Hepatocyte (in vitro differentiated cells): ENCODE results near the gene ADAM12. TPM values are rescaled to one million over a fixed set of nuclear protein-coding genes. Genes with fewer than 3 reads are reported as not detected.

Experiments used
- DNase-seq: peaks from one replicate; pipeline ENCODE4 v3.0.0-alpha.2; 2016; ENCODE audit warnings: low spot score
- H2AFZ ChIP-seq: fragments of 200-600 bp; sonication (generic); 2 replicates; pipeline ENCODE4 v1.6.0; 2016; ENCODE audit warnings: antibody characterized with exemption, mild to moderate bottlenecking
- H3K27ac ChIP-seq: fragments of 200-600 bp; sonication (generic); 2 replicates; pipeline ENCODE4 v1.5.1; 2016; ENCODE audit warnings: mild to moderate bottlenecking
- H3K27me3 ChIP-seq: fragments of 200-600 bp; sonication (generic); 2 replicates; pipeline ENCODE4 v1.6.1; 2016
- H3K36me3 ChIP-seq: fragments of 200-600 bp; sonication (generic); replicated peaks from 2 replicates; pipeline ENCODE4 v1.5.1; 2016; ENCODE audit warnings: low read depth; ENCODE audit not compliant: insufficient read depth
- H3K4me1 ChIP-seq: fragments of 200-600 bp; sonication (generic); 2 replicates; pipeline ENCODE4 v1.5.1; 2016; ENCODE audit warnings: mild to moderate bottlenecking, moderate library complexity; ENCODE audit not compliant: insufficient read depth
- H3K4me2 ChIP-seq: fragments of 200-600 bp; sonication (generic); 2 replicates; pipeline ENCODE4 v1.6.0; 2016
- H3K4me3 ChIP-seq: fragments of 200-600 bp; sonication (generic); 2 replicates; pipeline ENCODE4 v1.5.1; 2016; ENCODE audit warnings: mild to moderate bottlenecking
- H3K79me2 ChIP-seq: fragments of 200-600 bp; sonication (generic); 2 replicates; pipeline ENCODE4 v1.6.0; 2017; ENCODE audit warnings: mild to moderate bottlenecking
- H3K9me2 ChIP-seq: fragments of 200-600 bp; sonication (generic); replicated peaks from 2 replicates; pipeline ENCODE4 v1.6.0; 2017; ENCODE audit warnings: mild to moderate bottlenecking; ENCODE audit not compliant: insufficient read depth
- H3K9me3 ChIP-seq: fragments of 200-600 bp; sonication (generic); 2 replicates; pipeline ENCODE4 v1.5.1; 2016; ENCODE audit warnings: low read depth, mild to moderate bottlenecking
- H4K20me1 ChIP-seq: fragments of 200-600 bp; sonication (generic); 2 replicates; pipeline ENCODE4 v1.6.0; 2016; ENCODE audit warnings: mild to moderate bottlenecking; ENCODE audit not compliant: insufficient read depth, poor library complexity, severe bottlenecking
- CTCF ChIP-seq: fragments of 200-600 bp; sonication (generic); IDR thresholded peaks from 2 replicates; pipeline ENCODE4 v1.5.1; 2016; ENCODE audit warnings: antibody characterized with exemption, mild to moderate bottlenecking; ENCODE audit not compliant: poor library complexity
- EZH2 ChIP-seq: fragments of 200-600 bp; sonication (generic); IDR thresholded peaks from 2 replicates; pipeline ENCODE4 v1.6.1; 2016; ENCODE audit warnings: antibody characterized with exemption, mild to moderate bottlenecking, borderline replicate concordance
- EZH2phosphoT487 ChIP-seq: fragments of 200-600 bp; sonication (generic); IDR thresholded peaks from one replicate; pipeline ENCODE4 v1.6.1; 2018; ENCODE audit warnings: antibody characterized with exemption, mild to moderate bottlenecking, low read depth, moderate library complexity; ENCODE audit not compliant: unreplicated experiment, severe bottlenecking
- WGBS: methylation state at CpG from one replicate; pipeline ENCODE4 v1.1.6; 2016; ENCODE audit warnings: low lambda C conversion rate; ENCODE audit errors: missing lambda C conversion rate; 5-methylcytosine and 5-hydroxymethylcytosine counted together
- polyA plus RNA-seq: library from polyadenylated mRNA; unstranded; fragments of >200 nt; fragmentation: Nextera tagmentation; extraction: Ambion mirVana; gene quantifications from 2 replicates; pipeline ENCODE4 v1.2.1, GENCODE V29; 2016
- total RNA-seq: library from RNA; depleted of rRNA; stranded (reverse); fragments of >200 nt; gene quantifications from 2 replicates; pipeline ENCODE4 v1.2.3, GENCODE V29; 2014

The ADAM12 gene
- total and polyA plus RNA-seq, 2 experiments from 2014 or later = 4.9 to 11.3 TPM

- TF ChIP-seq EZH2 (no peak), CTCF (no peak), EZH2phosphoT487 (no peak)
Measured at GRCh38 chr10:126234630-126235029, 153.6 kb downstream of the ADAM12 start.

GRCh38 chr10:126233182-126234148 is 154.8 kb downstream of the ADAM12 start:
- H3K27ac ChIP-seq = no peak overlapping the region
- no peaks in the 10 kb centered on the region for H3K9me3 ChIP-seq
- H3K4me2 ChIP-seq = peak overlapping the region; percentile 16
- H3K9me2 ChIP-seq = no peaks in the 10 kb centered on the region
- H3K36me3 ChIP-seq = no peaks in the 10 kb centered on the region
- no peak overlapping the region for H2AFZ ChIP-seq
- WGBS = 59% methylated on average over 15 of the region's 15 CpGs
- DNase-seq = no peak
- H3K27me3 ChIP-seq = no peaks in the 10 kb centered on the region
- no peaks in the 10 kb centered on the region for H4K20me1 ChIP-seq
- H3K4me3 ChIP-seq = no peak overlapping the region
- TF ChIP-seq CTCF (no peak), EZH2 (no peak), EZH2phosphoT487 (no peak)
- H3K79me2 ChIP-seq = no peaks in the 10 kb centered on the region
- peaks cover 9% of the 10 kb centered on the region for H3K4me1 ChIP-seq

More at GRCh38 chr10:126234630-126235029, 153.6 kb downstream of the ADAM12 start:
- Histone ChIP-seq H3K4me2 (no peak overlapping the region), H3K27me3 (no peaks in the 10 kb centered on the region), H3K27ac (no peak overlapping the region), H3K4me1 (peaks cover 9% of the 10 kb centered on the region), H3K9me3 (no peaks in the 10 kb centered on the region), H3K4me3 (no peak overlapping the region), H4K20me1 (no peaks in the 10 kb centered on the region), H3K36me3 (no peaks in the 10 kb centered on the region), H2AFZ (no peak overlapping the region), H3K9me2 (no peaks in the 10 kb centered on the region), H3K79me2 (no peaks in the 10 kb centered on the region)
- 96% methylated on average over 5 of the region's 5 CpGs for WGBS
- no peak for DNase-seq

- Histone ChIP-seq H3K36me3 (no peaks in the 10 kb centered on the region), H3K4me3 (no peak overlapping the region), H2AFZ (no peak overlapping the region), H3K4me1 (peaks cover 9% of the 10 kb centered on the region), H4K20me1 (no peaks in the 10 kb centered on the region), H3K9me3 (no peaks in the 10 kb centered on the region), H3K79me2 (no peaks in the 10 kb centered on the region), H3K27ac (no peak overlapping the region), H3K27me3 (no peaks in the 10 kb centered on the region), H3K9me2 (no peaks in the 10 kb centered on the region), H3K4me2 (no peak overlapping the region)
- DNase-seq = no peak
- TF ChIP-seq EZH2phosphoT487 = no peak
- no peak for TF ChIP-seq EZH2
- no peak for TF ChIP-seq CTCF
- WGBS = 97% methylated on average over 2 of the region's 2 CpGs
Measured at GRCh38 chr10:126230587-126230986, 157.7 kb downstream of the ADAM12 start.
